Measurements from ENCODE around the gene BLOC1S2.

The BLOC1S2 gene

GRCh38 chr10:100238429-100238828 is 48.1 kb downstream of the BLOC1S2 start:
- no peak for DNase-seq (ENCODE audit: low read depth)
- TF ChIP-seq CTCF (IDR thresholded peaks at IDR 0.05; ENCODE audit: low read length, missing control alignments): no peak
- H3K4me3 ChIP-seq (replicated peaks; ENCODE audit: low read depth, low read length): no peak overlapping the region

- DNase-seq (ENCODE audit: low read depth): no peak
- no peak overlapping the region for H3K4me3 ChIP-seq (replicated peaks; ENCODE audit: low read depth, low read length)
- TF ChIP-seq CTCF (IDR thresholded peaks at IDR 0.05; ENCODE audit: low read length, missing control alignments): no peak
These were observed 54.4 kb downstream of the BLOC1S2 start for GRCh38 chr10:100232101-100232500.

GRCh38 chr10:100229819-100230422 is 56.6 kb downstream of the BLOC1S2 start:
- H3K4me3 ChIP-seq (replicated peaks; ENCODE audit: low read depth, low read length): peak overlapping the region; percentile 100
- no peak for TF ChIP-seq CTCF (IDR thresholded peaks at IDR 0.05; ENCODE audit: low read length, missing control alignments)
- DNase-seq (ENCODE audit: low read depth): no peak

GRCh38 chr10:100223879-100224278 is 62.6 kb downstream of the BLOC1S2 start:
- no peak for DNase-seq (ENCODE audit: low read depth)
- H3K4me3 ChIP-seq (replicated peaks; ENCODE audit: low read depth, low read length): no peak overlapping the region
- no peak for TF ChIP-seq CTCF (IDR thresholded peaks at IDR 0.05; ENCODE audit: low read length, missing control alignments)

Measured in fibroblast of pulmonary artery (primary cell).